Epithelial cell of esophagus (primary cell): ENCODE results near the gene OSBPL8.

Experiments
- DNase-seq: peaks from one replicate; pipeline ENCODE4 v3.0.0; 2010; ENCODE audit warnings: low read depth
- H3K4me3 ChIP-seq: 2 replicates; pipeline ENCODE4 v1.5.1; 2011; ENCODE audit warnings: mild to moderate bottlenecking, low read length, control low read depth
- CTCF ChIP-seq: IDR thresholded peaks from 2 replicates; pipeline ENCODE4 v1.5.1; 2011; ENCODE audit warnings: low read depth, mild to moderate bottlenecking, low read length, control low read depth, inconsistent platforms; ENCODE audit not compliant: insufficient read depth; ENCODE audit errors: missing control alignments

OSBPL8 gene

DNA sequence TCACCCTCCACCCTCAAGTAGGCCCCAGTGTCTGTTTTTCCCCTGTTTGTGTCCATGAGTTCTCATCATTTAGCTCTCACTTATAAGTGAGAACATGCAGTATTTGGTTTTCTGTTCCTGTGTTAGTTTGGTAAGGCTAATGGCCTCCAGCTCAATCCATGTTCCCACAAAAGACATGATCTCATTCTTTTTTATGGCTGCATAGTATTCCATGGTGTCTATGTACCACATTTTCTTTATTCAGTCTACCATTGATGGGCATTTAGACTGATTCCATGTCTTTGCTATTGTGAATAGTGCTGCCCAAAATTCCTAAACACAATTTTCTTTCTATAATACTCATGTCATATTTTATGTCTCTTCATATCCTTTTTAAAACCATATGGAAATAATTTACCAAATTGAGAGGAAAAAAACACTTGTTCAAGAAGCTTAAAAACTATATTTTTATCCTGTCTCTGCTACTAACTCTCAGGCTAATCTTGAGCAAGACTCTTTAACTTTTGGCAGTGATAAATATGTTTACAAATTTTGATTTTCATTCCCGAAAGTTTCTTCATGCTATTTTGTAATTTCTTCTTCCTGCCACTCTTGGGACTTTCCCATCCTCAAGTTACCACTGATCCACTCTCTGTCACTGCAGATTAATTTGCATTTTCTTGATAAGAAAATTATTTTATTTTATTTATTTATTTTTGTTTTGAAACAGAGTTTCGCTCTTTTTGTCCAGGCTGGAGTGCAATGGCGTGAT lies 28.0 kb upstream of the OSBPL8 start:
- H3K4me3 ChIP-seq = no peak overlapping the region
- DNase-seq = peak; percentile 15
- TF ChIP-seq CTCF = no peak

GRCh38 chr12:76586764-76587395 lies 27.3 kb upstream of the OSBPL8 start:
- peak; percentile 65 for TF ChIP-seq CTCF
- peak; percentile 67 for DNase-seq
- no peak overlapping the region for H3K4me3 ChIP-seq

GRCh38 chr12:76583301-76583700 lies 23.7 kb upstream of the OSBPL8 start:
- TF ChIP-seq CTCF = no peak
- no peak overlapping the region for H3K4me3 ChIP-seq

GRCh38 chr12:76573840-76574373 lies 14.3 kb upstream of the OSBPL8 start:
- no peak overlapping the region for H3K4me3 ChIP-seq
- no peak for TF ChIP-seq CTCF
- no peak for DNase-seq

More at GRCh38 chr12:76583301-76583700, 23.7 kb upstream of the OSBPL8 start:
- DNase-seq = no peak

GRCh38 chr12:76571256-76571655 lies 11.7 kb upstream of the OSBPL8 start:
- TF ChIP-seq CTCF = no peak
- DNase-seq = no peak
- H3K4me3 ChIP-seq = no peak overlapping the region

DNA sequence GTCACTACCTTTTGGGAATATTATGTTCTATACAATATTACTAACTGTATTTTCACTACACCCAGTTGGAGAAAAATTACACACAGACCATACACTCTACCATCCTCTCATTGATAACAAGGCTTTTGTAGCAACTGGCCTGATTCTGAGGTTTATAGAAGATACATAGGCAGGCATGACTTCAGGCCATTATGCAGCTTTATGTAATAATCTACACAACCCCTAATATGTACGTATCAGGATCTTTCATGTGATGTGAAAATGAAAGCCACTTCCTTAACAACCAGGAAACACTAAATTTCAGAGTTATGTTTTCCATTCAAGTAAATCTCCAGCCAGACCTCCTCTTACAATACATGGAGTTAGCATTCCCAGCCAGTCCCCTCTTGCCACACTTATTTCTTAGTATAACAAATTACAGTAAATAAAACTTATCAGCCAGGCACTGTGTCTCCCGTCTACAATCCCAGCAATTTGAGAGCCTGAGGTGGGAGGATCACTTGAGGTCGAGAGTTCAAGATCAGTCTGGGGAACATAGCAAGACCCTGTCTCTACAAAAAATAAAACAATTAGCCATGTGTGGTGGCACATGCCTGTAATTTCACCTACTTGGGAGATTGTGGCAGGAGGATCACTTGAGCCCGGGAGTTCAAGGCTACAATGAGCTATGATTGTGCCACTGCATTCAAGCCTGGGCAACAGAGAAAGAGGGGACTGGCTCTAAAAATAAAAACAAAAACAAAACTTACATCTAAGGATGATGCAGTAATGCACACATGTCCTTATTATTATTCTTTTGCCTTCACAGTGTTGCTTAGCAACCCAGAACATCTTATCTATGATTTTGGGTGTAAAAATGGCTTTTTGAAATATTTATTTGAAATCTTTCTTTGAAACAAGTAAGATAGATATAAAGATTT lies 10.4 kb upstream of the OSBPL8 start:
- TF ChIP-seq CTCF = no peak
- no peak overlapping the region for H3K4me3 ChIP-seq
- no peak for DNase-seq
